ENCODE results near the gene HAUS8.

HAUS8 gene

GRCh38 chr19:17103177-17103576 lies 27.9 kb upstream of the HAUS8 start:
- Histone ChIP-seq H3K27me3 (ENCODE audit: insufficient read depth, poor library complexity, severe bottlenecking) (no peaks in the 10 kb centered on the region), H3K4me3 (ENCODE audit: severe bottlenecking) (no peak overlapping the region), H3K4me1 (ENCODE audit: insufficient read depth, poor library complexity, severe bottlenecking) (peaks cover 7% of the 10 kb centered on the region), H3K36me3 (ENCODE audit: low read depth) (peaks cover 24% of the 10 kb centered on the region), H3K27ac (ENCODE audit: poor library complexity, severe bottlenecking) (no peak overlapping the region), H3K9me3 (ENCODE audit: severe bottlenecking) (no peaks in the 10 kb centered on the region)
- DNase-seq (ENCODE audit: low spot score) (no peak), ATAC-seq (ENCODE audit: low read depth) (no peak)
- peak; percentile 40 for TF ChIP-seq CTCF (IDR thresholded peaks at IDR 0.05; ENCODE audit: poor library complexity, severe bottlenecking)

- H3K9me3 ChIP-seq (ENCODE audit: severe bottlenecking) = no peaks in the 10 kb centered on the region
- peaks cover 3% of the 10 kb centered on the region for H3K4me1 ChIP-seq (ENCODE audit: insufficient read depth, poor library complexity, severe bottlenecking)
- H3K27me3 ChIP-seq (ENCODE audit: insufficient read depth, poor library complexity, severe bottlenecking) = no peaks in the 10 kb centered on the region
- DNase-seq (ENCODE audit: low spot score) (no peak), ATAC-seq (ENCODE audit: low read depth) (no peak)
- no peak for TF ChIP-seq CTCF (IDR thresholded peaks at IDR 0.05; ENCODE audit: poor library complexity, severe bottlenecking)
- H3K27ac ChIP-seq (ENCODE audit: poor library complexity, severe bottlenecking) = no peak overlapping the region
- H3K36me3 ChIP-seq (ENCODE audit: low read depth) = peaks cover 24% of the 10 kb centered on the region
- H3K4me3 ChIP-seq (ENCODE audit: severe bottlenecking) = no peak overlapping the region
Measured at GRCh38 chr19:17101686-17102628, 26.7 kb upstream of the HAUS8 start.

- H3K4me1 ChIP-seq (ENCODE audit: insufficient read depth, poor library complexity, severe bottlenecking) = peaks cover 3% of the 10 kb centered on the region
- ATAC-seq (ENCODE audit: low read depth) (no peak), DNase-seq (ENCODE audit: low spot score) (no peak)
- H3K27me3 ChIP-seq (ENCODE audit: insufficient read depth, poor library complexity, severe bottlenecking) = no peaks in the 10 kb centered on the region
- no peaks in the 10 kb centered on the region for H3K9me3 ChIP-seq (ENCODE audit: severe bottlenecking)
- no peak overlapping the region for H3K27ac ChIP-seq (ENCODE audit: poor library complexity, severe bottlenecking)
- TF ChIP-seq CTCF (IDR thresholded peaks at IDR 0.05; ENCODE audit: poor library complexity, severe bottlenecking) = no peak
- peaks cover 24% of the 10 kb centered on the region for H3K36me3 ChIP-seq (ENCODE audit: low read depth)
- no peak overlapping the region for H3K4me3 ChIP-seq (ENCODE audit: severe bottlenecking)
Measured at GRCh38 chr19:17098326-17098725, 23.1 kb upstream of the HAUS8 start.

- TF ChIP-seq CTCF (IDR thresholded peaks at IDR 0.05; ENCODE audit: poor library complexity, severe bottlenecking) = no peak
- Histone ChIP-seq H3K36me3 (ENCODE audit: low read depth) (peaks cover 18% of the 10 kb centered on the region), H3K4me1 (ENCODE audit: insufficient read depth, poor library complexity, severe bottlenecking) (peaks cover 3% of the 10 kb centered on the region), H3K4me3 (ENCODE audit: severe bottlenecking) (no peak overlapping the region), H3K27me3 (ENCODE audit: insufficient read depth, poor library complexity, severe bottlenecking) (no peaks in the 10 kb centered on the region), H3K27ac (ENCODE audit: poor library complexity, severe bottlenecking) (no peak overlapping the region), H3K9me3 (ENCODE audit: severe bottlenecking) (no peaks in the 10 kb centered on the region)
- DNase-seq (ENCODE audit: low spot score) (no peak), ATAC-seq (ENCODE audit: low read depth) (no peak)
Measured at GRCh38 chr19:17097593-17098126, 22.4 kb upstream of the HAUS8 start.
